Cerebellar nuclear complex (tissue), 1 donor: ENCODE data around the gene TSSK2.
A peak's percentile ranks its signal among the peaks of the same experiment; 100 is the strongest.

Source experiments
- DNase-seq, 2 experiments: peaks; one replicate each; lab custom pipeline; 2025; lab: John Stamatoyannopoulos, UW

The TSSK2 gene

GRCh38 chr22:19169002-19169946 is 38.2 kb downstream of the TSSK2 start:
- no peak for DNase-seq

- DNase-seq, result no peak
These were observed 38.8 kb downstream of the TSSK2 start for GRCh38 chr22:19169947-19170318.

- no peak for DNase-seq
These were observed 41.3 kb downstream of the TSSK2 start for GRCh38 chr22:19172213-19173046.

GRCh38 chr22:19173047-19174035 is 42.2 kb downstream of the TSSK2 start:
- DNase-seq, result no peak

- DNase-seq, result no peak
These were observed 43.3 kb downstream of the TSSK2 start for GRCh38 chr22:19174106-19175025.

- DNase-seq, result no peak
These were observed 44.0 kb downstream of the TSSK2 start for GRCh38 chr22:19175026-19175601.

- DNase-seq, result no peak
These were observed 44.6 kb downstream of the TSSK2 start for GRCh38 chr22:19175602-19176174.

GRCh38 chr22:19176175-19176643 is 45.1 kb downstream of the TSSK2 start:
- no peak for DNase-seq

- no peak for DNase-seq
These were observed 45.6 kb downstream of the TSSK2 start for GRCh38 chr22:19176732-19177131.

GRCh38 chr22:19177164-19178064 is 46.3 kb downstream of the TSSK2 start:
- DNase-seq, result no peak

GRCh38 chr22:19178065-19178656 is 47.1 kb downstream of the TSSK2 start:
- DNase-seq, result no peak

GRCh38 chr22:19178657-19179496 is 47.8 kb downstream of the TSSK2 start, which contains the start of gene SLC25A1:
TSS of gene SLC25A1 (minus strand) at chr22:19178736. CDS start at chr22:19178673, 63 bp downstream.
- DNase-seq, result peak in 1 of 2 experiments; percentile 47

GRCh38 chr22:19179497-19180048 is 48.5 kb downstream of the TSSK2 start:
- peak in 1 of 2 experiments; percentile 17 for DNase-seq

GRCh38 chr22:19180234-19180633 is 49.1 kb downstream of the TSSK2 start:
- DNase-seq, result no peak

- DNase-seq, result no peak
These were observed 49.8 kb downstream of the TSSK2 start for GRCh38 chr22:19180740-19181410.

- no peak for DNase-seq
These were observed 50.8 kb downstream of the TSSK2 start for GRCh38 chr22:19181786-19182471.
